ENCODE measurements around the gene HMHB1.
"Not testable (repeated sequence)": the region's sequence is repeated elsewhere in the genome, so short reads cannot be mapped to it uniquely, and the experiment has no call there.

The HMHB1 gene

DNA sequence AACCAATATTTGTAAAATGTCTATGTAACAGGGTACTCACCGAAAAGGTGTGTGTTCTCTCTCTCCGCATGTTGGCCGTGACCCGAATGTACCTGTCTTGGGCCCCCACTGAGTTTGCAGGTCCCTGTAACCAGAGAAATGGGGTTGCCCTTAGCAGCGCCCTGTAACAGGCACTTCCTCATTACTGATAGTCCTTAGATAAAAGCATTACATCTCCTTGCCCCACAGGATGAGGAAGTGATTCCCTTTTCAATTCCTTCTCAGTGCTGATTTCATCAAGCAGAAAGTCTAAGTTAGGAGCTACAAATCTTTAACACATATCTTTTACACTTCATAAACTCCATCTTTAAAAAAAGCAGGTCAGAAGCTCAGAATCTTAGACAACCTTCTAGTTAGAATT, 15.2 kb upstream of the HMHB1 start:
- H3K4me3 ChIP-seq (ENCODE audit: low read depth, low read length), result no peak overlapping the region
- TF ChIP-seq, protein P1, sequence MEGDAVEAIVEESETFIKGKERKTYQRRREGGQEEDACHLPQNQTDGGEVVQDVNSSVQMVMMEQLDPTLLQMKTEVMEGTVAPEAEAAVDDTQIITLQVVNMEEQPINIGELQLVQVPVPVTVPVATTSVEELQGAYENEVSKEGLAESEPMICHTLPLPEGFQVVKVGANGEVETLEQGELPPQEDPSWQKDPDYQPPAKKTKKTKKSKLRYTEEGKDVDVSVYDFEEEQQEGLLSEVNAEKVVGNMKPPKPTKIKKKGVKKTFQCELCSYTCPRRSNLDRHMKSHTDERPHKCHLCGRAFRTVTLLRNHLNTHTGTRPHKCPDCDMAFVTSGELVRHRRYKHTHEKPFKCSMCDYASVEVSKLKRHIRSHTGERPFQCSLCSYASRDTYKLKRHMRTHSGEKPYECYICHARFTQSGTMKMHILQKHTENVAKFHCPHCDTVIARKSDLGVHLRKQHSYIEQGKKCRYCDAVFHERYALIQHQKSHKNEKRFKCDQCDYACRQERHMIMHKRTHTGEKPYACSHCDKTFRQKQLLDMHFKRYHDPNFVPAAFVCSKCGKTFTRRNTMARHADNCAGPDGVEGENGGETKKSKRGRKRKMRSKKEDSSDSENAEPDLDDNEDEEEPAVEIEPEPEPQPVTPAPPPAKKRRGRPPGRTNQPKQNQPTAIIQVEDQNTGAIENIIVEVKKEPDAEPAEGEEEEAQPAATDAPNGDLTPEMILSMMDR (IDR thresholded peaks at IDR 0.05; ENCODE audit: insufficient read depth, low read depth, low read length, missing control alignments), result no peak
- DNase-seq (ENCODE audit: low read depth), result no peak

DNA sequence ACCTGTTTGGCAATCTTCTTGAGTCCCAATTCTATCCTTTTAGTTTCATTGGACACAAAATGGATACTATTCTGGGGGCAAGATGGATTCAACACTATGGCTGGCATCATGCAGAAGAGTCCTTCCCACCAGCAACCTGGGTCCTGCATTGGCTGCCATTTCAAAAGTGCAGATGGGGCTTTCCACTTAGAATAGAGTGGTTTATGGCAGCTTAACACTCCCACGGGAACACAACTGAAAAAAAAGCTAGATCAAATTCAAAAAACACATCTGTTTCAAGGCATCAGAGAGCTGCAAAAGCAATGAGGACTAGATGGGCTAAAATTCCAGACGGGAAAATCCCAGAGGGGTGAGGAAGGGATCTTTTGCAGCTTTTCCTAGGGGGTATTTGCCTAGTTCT, 11.2 kb upstream of the HMHB1 start:
- H3K4me3 ChIP-seq (ENCODE audit: low read depth, low read length), result 0 out of 2 replicates have a peak overlapping the region, but pooled peaks have one; percentile 14
- TF ChIP-seq, protein P1 (IDR thresholded peaks at IDR 0.05; ENCODE audit: insufficient read depth, low read depth, low read length, missing control alignments), result no peak
- peak; percentile 49 for DNase-seq (ENCODE audit: low read depth)

DNA sequence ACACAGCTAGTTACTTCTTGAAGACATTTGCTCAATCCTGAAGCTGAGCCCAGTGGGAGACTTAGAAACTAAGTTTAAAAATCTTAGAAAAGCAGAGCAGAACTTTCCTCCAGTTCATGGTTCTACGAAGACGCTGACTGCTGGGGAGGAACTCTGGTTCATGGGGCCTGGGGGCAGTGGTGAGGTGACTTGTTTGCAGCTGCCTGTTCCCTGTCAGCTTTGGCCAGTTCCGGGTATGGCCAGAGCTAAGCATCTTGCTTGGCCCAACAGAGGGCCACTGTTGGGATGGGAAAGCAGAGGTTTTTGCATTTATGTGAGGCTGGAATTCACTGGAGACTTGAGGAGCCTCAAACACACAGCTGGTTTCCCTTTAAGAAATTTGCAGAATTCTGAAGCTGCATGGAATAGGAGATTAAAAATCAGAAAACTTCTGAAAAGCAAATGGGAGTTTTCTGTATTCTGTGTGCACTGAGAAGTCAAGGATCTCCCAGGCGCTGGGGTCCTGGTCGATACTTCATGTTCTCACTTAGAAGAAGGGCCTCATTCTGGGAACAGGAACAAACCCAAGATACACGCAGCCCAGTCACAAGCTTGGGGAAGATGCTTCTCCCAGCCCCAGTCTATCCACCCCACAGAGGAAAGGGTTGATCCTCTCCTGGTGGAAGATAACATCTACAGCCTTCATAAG, 10.6 kb upstream of the HMHB1 start:
- DNase-seq (ENCODE audit: low read depth), result peak; percentile 61
- TF ChIP-seq, protein P1 (IDR thresholded peaks at IDR 0.05; ENCODE audit: insufficient read depth, low read depth, low read length, missing control alignments), result no peak

DNA sequence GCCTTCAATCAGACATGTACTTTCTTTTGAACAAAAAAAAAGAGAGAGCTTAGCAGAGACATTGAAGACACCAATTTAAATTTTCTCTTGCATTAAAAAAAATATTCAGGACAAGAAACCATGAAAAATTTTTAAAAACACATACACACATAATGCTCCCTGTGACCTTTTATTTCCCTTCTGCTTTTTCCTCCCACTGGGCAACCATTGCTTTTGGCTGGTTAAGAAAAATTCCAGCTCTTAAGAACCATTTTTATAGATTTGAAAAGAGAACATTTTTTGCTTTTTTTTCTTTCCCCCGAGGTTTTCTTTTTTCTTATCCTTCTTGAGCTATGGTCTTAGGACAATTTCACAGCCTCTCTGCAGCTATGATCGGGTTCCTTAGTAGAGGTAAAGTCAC, 6.1 kb upstream of the HMHB1 start:
- TF ChIP-seq, protein P1 (IDR thresholded peaks at IDR 0.05; ENCODE audit: insufficient read depth, low read depth, low read length, missing control alignments), result no peak

More for the DNA sequence above, 10.6 kb upstream of the HMHB1 start:
- H3K4me3 ChIP-seq (ENCODE audit: low read depth, low read length), result no peak overlapping the region

DNA sequence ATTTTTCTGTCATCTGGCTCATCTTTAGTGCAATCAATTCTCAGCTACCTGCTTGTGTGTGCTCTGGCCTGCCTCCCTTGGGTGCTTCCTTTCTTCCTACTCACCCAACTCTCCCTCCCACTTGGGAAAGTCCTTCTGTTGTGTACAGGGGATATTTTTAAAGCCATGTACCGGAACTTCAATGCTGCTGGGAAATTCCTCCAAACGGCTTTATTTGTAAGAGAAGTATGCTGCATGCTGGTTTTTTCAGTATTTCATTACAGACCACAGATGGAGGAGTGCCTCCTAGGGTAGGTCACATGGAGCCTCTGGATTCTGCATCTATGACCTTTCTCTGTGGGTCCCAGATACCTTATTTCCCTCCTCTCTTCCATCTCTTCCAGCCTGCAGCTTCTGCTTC, 5.4 kb upstream of the HMHB1 start:
- DNase-seq (ENCODE audit: low read depth), result peak; percentile 77
- TF ChIP-seq, protein P1 (IDR thresholded peaks at IDR 0.05; ENCODE audit: insufficient read depth, low read depth, low read length, missing control alignments), result no peak
- peak overlapping the region; percentile 29 for H3K4me3 ChIP-seq (ENCODE audit: low read depth, low read length)

More for the DNA sequence above, 6.1 kb upstream of the HMHB1 start:
- no peak overlapping the region for H3K4me3 ChIP-seq (ENCODE audit: low read depth, low read length)
- DNase-seq (ENCODE audit: low read depth), result no peak

DNA sequence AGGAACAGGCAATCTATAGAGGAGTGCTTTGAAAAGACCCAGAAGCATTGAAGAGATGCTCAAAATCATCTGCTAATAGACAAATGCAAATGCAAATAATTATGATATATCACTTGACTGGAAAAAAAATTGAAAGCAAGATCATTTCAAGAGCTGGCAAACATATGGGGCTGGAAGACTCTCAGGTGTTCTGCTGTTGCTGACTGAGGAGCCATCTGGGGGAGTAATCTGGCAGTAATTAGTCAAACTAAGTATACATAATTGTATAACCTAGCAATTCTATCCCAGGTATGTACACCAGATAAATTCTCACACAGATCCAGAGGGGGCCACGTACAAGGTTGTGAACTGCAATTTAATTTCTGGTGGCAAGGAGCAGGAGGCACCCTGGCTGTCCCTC, 4.6 kb upstream of the HMHB1 start:
- TF ChIP-seq, protein P1 (IDR thresholded peaks at IDR 0.05; ENCODE audit: insufficient read depth, low read depth, low read length, missing control alignments), result no peak
- no peak for DNase-seq (ENCODE audit: low read depth)
- no peak overlapping the region for H3K4me3 ChIP-seq (ENCODE audit: low read depth, low read length)

DNA sequence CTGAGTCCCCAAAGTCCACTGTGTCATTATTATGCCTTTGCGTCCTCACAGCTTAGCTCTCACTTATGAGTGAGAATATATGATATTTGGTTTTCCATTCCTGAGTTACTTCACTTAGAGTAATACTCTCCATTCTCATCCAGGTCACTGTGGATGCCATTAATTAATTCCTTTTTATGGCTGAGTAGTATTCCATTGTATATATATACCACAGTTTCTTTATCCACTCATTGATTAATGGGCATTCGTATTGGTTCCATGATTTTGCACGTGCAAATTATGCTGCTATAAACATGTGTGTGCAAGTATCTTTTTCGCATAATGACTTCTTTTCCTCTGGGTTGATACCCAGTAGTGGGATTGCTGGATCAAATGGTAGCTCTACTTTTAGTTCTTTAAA, 4.4 kb downstream of the HMHB1 start:
- not testable (repeated sequence) for H3K4me3 ChIP-seq (ENCODE audit: low read depth, low read length); DNase-seq (ENCODE audit: low read depth)
